Right lung (tissue), 5 donors: ENCODE data around the gene SGF29. TPM values are rescaled to one million over a fixed set of nuclear protein-coding genes. Genes with fewer than 3 reads are reported as not detected.
"Not testable (repeated sequence)": the region's sequence is repeated elsewhere in the genome, so short reads cannot be mapped to it uniquely, and the experiment has no call there.

Experiments
- DNase-seq, 2 donors: peaks; one replicate each; pipeline ENCODE4 v3.0.0-alpha.2; 2013
- polyA plus RNA-seq, 5 donors: library from polyadenylated mRNA; unstranded; fragments of 120-200 nt; gene quantifications; one replicate each; pipeline versions ENCODE4 v1.2.1 to v1.2.3, GENCODE V29; 2013; ENCODE audit warnings: inconsistent platforms in 1 of 5, low replicate concordance in 1 of 5; ENCODE audit not compliant: insufficient read length in 5 of 5, insufficient read depth in 1 of 5

Gene SGF29
- polyA plus RNA-seq, 5 donors: 14.4 to 30.5 (median 20.3) TPM

DNA sequence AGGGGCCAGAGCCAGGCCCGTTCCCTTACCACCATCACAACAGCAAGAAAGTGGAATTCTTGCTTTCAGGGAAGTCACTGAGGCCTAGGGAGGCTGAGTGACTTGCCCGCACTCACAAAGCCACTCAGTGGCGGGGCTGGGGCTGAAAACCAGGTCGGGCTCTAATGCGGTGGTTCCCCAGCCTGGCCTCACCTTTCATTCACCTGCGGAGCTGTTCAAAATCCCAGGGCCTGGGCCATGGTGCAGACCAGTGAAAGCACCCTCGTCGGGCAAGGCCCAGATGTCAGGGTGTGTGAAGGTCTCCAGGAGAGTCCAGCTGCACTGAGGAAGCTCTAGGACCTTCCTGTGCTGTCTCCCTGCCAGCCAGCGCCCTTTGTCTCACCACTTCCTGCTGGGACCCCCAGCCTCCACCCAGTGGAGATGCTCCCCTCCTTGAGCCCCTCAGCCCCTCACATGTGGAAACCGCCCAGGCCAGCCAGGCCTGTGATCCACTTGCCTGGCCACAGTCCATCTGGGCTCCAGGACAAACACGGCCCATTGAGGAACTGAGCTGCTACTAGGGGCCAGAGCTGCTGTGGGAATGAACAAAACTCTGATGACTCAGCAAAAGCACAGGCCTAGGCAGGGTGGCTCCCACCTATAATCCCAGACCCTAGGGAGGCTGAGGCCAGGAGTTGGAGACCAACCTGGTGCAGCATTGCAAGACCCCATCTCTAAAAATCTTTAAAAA, 55.3 kb downstream of the SGF29 start:
- not testable (repeated sequence) for DNase-seq

DNA sequence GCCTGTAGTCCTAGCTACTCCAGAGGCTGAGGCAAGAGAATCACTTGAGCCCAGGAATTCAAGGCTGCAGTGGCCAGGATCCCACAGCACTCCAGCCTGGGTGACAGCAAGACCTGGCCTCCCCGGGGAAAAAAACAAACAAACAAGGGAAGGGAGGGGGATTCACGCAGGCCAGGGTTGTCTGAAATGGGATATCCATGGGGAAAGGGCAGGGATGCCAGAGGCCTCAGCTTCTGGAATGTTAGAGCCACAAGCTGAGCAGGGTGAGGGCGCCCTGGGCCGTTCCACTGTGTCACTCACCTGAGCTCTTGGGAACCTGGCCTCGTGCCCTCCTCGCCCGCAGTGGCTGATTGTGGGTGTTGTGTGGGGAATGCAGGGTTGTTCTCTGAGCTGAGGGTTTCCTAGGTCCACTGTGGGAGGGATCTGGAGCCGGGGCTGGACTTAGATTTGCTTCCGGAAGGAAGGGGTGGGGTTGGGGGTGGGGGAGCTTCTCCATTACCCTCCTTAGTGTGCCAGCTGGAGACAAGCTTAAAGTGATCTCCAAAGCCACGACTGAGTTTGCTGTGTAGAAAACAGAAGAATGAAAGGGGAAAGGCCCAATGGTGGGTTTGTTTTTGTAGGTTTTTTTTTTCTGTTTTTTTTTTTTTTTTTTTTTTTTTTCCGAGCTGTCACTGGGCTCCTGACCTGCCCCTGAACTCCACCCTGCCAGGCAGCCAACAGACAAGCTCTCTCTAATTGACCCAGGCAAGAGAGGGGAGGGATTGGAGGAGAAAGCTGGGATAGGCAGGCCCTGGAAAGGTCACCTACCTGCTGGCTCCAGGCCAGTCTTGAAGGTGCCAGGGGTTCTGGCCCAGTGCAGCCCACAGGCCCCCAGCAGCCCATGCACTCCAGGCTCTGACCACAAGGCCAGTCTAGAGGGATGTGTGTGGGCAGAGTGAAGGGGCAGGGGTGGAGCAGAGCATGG, 56.2 kb downstream of the SGF29 start, which contains the start of gene SULT1A1:
Gene SULT1A1, minus strand, starts transcription at position 414 of the 964 bp plus-strand sequence. CDS start 1,189 bp downstream, outside the sequence.
- DNase-seq: peak; percentile 37 to 68

DNA sequence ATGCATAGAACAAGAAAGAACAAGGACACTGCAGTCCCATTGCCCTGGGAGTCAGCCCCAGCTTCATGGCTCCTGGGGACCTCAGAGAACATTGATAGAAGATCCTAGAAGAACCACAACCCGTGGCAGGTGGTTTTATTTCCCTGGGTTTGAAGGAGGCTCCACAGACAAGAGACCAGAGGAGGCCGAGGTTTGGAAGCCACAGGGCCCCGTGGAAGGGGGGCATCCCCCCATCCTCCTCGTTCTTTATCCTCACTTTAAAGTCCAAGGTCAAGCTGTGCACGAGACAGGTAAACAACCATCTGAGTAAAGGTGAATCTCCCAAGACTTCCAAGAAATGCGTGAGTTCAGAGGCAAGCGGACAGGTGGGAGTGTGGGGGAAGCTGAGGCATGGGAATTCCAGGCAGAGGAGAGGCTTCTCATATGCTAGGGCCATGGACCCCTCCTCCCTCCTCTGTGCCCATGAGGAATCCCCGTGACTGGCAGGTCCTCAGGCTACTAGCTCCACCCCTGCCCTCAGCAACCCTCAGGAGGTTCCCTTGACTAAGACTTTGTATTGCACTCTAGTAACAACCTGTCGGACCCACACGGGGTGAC, 57.0 kb downstream of the SGF29 start:
- no peak for DNase-seq

DNA sequence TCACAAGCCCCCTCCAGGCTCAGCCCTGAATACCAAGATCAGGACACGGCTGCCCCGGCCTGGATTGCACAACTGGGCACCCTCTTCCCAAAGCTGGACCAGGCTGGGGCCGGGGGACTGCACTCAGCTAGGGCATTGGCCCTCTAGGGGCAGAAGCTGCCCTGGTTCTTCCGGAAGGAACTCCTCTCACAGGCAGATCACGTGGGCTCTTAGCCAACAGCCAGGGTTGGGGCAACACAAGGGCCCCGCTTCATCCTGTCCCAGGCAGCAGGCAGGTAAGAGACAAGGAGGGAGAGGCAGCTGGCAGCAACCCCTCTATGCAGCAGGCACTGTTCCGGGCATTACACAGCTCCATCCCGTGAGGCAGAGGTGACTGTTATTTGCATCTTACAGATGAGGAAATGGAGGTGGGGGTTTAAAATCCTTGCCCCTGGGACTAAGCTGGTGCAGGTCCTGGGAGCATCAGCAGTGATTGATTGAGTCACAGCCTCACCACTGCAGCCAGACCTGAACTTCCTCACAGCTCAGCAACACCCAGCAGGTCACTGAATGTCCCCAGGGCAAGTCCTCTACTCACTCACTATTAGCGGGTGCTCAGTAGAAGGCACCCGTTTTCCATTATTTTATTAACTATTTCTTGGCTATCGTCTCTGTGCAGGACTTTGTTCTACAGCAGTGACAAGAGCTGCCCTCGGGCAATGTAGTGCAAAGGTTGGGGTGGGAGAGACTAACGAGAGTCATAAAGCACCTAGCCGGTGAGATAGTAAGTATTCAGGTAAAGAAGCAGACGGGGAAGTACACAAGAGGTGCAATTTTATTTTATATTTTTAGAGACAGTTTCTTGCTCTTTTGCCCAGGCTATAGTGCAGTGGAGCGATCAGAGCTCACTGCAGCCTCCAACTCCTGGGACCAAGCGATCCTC, 58.9 kb downstream of the SGF29 start:
- not testable (repeated sequence) for DNase-seq

DNA sequence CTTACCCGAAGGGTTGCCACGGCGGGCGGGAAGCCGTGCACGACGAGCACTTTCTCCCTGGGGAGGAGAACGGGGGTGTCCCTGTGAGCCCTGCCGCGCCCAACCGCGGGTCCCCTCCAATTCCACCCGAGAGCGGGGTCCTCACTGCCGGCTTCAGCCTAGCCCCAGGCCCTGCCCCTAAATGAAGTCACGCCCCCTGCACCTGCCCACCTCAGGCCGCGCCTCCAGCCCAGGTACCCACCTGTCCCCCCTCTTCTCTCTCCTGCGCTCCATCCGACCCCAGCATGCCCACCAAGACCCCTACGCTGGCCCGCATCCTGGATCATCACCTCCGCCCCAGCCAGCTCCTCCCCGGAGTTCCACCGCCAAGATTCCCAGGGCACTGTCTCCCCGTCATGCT, 60.2 kb downstream of the SGF29 start:
- DNase-seq: not testable (repeated sequence)

DNA sequence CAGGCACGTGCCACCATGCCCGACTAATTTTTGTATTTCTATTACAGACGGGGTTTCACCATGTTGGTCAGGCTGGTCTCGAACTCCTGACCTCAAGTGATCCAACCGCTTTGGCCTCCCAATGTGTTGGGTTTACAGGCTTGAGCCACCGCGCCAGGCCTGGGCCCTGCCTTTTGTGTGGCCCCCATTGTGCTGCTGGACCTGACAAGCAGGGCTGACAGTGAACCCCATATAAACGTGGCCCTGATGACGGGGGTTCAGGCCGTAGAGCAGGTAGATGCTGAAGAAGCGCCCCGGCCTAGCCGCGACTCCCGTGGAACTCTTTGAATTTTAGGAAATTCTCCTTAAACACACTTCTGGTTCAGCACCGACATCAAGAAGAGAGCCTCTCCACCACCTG, 60.8 kb downstream of the SGF29 start:
- not testable (repeated sequence) for DNase-seq

DNA sequence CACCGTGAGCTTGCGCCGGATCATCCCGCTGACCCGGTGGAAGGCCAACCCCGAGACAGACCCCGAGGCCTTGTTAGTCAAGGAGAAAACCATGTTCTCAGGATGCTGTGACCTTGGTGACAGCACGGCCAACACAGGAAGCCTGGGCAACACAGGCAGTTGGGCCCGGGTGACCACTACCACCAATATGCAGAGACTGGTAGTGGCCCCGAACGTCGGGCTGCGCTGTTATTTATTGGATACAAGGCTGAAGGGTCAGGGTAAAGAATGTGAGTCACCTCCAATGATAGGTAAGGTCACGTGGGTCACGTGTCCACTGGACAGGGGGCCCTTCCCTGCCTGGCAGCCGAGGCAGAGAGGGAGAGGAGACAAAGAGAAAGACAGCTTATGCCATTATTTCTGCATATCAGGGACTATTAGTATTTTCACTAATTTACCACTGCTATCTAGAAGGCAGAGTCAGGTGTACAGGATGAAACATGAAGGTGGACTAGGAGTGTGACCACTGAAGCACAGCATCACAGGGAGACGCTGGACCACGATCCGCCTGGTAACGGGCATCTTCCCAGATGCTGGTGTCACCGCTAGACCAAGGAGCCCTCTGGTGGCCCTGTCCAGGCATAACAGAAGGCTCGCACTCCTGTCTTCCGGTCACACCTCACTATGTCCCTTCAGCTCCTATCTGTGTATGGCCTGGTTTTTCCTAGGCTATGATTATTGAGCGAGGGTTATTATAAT, 61.9 kb downstream of the SGF29 start:
- not testable (repeated sequence) for DNase-seq

DNA sequence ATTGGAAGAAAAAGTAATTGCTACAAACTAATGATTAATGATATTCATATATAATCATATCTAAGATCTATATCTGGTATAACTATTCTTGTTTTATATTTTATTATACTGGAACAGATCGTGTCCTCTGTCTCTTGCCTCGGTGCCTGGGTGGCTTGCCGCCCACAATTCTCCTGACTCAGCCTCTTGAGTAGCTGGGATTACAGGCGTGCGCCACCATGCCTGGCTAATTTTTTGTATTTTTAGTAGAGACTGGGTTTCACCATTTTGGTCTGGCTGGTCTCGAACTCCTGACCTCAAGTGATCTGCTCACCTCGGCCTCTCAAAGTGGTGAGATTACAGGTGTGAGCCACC, 62.5 kb downstream of the SGF29 start:
- DNase-seq: not testable (repeated sequence)

DNA sequence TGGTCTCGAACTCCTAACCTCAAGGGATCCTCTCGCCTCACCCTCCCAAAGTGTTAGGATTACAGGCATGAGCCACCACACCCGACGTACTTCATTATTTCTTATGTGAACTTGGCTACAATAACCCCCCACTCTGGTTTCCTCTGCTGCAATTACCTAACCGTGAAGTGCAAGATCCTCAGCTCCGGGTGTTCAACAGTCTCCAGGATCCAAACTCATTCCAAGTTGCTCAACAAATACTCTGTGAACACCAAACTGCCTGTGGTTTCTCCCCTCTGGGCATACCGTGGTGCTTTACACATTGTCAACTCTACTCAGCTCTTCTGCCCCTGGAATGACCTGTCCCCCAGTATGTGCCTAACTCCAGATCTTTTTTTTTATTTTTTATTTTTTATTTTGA, 62.9 kb downstream of the SGF29 start:
- no peak for DNase-seq

DNA sequence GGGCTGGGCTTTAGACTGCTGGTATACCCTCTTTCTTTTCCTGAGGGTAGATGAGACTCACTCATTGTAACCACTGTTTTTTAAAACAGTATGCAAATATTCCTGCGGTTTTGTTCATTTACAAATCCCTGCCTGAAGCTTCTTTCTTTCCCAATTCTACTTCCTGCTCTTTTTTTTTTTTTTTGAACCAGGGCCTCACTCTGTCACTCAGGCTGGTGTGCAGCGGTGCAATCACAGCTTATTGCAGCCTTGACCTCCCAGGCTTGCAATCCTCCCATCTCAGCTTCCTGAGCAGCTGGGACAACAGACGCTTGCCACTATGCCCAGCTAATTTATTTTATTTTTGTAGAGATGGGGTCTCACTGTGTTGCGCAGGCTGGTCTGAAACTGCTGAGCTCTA, 64.2 kb downstream of the SGF29 start:
- DNase-seq: no peak

DNA sequence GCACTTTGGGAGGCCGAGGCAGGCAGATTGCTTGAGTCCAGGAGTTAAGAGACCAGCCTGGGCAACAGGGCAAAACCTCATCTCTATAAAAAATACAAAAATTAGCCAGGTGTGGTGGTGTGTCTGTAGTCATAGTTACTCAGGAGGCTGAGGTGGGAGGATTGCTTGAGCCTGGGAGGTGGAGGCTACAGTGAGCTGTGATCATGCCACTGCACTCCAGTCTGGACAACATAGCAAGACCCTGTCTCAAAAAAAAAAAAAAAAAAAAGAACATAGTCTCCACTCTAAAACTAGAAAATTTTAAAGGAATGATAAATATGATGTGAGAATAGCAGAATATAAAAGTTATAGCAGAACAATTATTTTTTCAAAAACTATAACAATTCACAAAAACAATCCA, 66.6 kb downstream of the SGF29 start:
- not testable (repeated sequence) for DNase-seq

DNA sequence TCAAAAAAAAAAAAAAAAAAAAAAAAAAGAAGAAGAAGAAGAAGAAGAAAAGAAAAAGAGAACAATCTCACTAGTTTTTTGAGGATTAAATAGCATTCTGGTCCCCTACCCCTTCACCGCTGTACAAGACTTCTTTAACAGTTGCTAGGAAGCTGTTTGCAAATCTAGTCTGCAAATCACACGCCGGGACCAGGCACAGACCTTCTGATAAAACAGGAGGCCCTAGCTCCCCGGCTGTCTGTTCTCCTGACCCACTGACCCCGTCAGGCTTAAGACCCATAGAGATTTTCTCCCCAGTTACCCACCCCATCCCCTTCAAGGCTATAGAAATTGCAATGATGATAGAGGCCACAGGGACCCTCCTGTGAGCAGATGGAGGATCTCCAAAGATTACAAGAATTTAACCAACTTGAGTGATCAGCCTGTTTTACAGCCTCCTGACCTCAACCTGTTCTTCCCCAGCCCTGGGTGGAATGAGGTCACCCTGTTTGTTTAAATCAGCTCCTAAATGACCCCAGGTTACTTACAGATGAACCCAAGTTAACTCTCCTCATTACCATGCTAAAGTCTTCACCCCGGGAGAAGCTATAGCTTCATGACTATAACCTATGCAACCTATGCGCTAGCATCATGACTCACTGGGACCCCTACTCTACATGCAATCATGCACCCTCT, 67.9 kb downstream of the SGF29 start:
- no peak for DNase-seq

DNA sequence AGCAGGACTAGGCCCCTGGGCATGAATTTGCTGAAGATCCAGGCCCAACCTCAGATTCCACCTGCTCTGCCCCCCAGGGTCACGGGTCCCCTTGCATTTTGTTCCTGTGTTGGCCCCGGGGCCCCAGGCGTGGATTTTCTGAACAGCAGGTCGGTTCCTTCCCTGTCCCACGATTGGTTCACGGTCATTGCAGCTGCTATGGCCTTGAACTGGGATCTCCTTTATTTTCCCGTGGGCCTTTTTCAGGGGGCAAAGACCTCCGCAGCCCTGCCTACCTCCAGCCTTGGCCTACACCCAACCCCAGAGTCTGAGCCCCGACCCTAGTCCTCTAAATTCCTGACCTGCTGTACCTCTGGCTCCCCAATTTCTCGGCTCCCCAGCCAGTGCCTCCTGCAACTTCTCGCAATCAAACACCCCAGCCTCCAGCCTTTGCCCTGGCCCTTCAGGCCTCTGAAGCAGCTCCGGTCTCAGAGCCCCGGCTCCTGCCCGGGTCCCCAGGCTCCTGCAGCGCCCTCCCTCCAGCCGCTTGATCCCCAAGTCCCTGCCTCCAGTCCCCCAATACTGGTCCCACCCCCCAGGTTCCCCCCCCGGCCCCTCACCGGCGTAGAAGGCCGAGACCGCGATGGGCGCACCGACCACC, 68.9 kb downstream of the SGF29 start:
- DNase-seq: not testable (repeated sequence)

DNA sequence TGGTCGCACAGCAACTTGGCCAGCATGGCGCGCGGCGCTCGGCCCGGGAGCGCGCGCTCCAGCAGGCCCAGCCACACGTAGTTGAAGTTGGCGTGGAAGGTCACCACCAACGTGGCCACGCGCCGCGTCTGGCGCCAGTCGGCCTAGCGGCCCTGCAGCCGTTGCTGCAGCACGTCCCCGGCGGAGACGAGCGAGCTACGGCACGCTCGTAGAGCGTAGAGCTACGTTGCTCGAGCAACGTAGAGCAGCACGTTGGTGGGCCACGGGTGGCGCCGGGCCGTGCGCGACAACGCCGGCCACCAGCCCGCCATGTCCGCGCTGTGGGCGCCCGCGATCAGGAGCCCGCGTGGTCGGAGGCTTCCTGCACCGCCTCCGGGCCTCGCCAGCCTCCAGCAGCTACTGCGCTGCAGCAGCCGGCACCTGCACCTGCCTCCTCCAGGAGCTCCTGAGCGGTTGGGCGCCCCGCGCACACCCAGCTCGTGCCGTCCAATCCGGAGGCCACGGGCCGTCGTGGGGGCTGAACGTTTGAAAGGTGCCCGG, 69.5 kb downstream of the SGF29 start:
- no peak for DNase-seq

DNA sequence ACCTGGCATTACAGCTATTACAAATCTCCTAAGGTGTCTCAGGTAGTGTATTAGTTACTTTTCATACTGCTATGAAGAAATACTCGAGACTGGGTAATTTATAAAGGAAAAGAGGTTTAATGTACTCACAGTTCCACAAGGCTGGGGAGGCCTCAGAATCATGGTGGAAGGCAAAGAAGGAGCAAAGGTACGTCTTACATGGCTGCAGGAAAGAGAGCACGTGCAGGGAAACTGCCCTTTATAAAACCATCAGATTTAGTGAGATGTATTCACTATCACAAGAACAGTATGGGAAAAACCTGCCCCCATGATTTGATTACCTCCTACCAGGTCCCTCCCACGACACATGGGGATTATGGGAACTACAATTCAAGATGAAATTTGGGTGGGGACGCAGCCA, 77.2 kb downstream of the SGF29 start:
- not testable (repeated sequence) for DNase-seq

DNA sequence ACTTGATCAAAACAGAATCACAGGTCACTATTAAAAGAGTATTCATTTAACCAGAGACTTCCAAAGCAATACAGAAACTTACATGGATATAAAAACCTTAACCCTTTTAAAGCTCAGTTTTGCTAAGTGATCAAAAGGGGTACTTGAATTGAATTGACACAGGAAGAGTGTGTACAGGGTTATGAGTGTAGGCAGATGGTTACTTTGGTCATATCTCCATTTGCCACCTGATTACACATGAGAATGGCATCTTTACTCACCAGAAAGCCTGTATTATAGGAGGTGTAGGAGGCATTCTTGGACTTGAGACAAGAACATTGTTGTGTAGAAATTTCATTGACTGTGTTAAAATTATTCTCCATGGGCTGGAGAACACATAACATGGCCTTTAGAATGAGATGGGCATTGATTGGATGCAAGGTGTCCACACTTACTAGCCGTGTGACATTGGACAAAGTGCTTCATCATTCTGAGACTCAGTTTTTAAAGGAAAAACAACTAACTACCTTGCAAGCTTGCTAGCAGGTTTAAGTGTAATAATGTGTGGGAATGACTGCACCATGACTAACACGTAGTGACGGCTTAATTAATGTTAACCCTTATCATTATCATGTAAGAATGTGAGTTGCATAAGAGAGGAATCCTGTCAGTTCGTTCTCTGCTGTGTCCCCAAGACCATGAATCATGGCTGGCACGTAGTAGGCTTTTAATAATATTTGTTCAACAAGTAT, 82.5 kb downstream of the SGF29 start:
- not testable (repeated sequence) for DNase-seq

DNA sequence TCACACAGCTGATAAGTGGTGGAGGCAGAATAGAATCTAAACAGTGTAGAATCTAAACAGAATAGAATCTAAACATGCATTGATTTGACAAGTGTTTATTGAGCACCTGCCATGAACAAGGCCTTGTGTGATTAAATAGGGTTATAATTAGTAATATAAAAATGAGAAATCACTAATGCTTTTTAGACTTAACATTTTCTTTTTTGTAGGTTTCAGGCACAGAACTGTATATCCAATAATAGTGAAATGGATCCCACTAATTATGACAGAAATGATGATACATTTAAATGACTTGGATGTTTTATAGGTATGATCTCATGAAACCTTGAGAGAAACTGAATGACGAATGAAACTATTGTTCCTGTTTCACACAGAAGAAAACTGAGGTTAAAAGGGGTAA, 84.0 kb downstream of the SGF29 start, which contains the start of gene NPIPB8:
Gene NPIPB8, plus strand, starts transcription at position 301 of the 400 bp plus-strand sequence. CDS start 296 bp downstream, outside the sequence.
- DNase-seq: not testable (repeated sequence)

DNA sequence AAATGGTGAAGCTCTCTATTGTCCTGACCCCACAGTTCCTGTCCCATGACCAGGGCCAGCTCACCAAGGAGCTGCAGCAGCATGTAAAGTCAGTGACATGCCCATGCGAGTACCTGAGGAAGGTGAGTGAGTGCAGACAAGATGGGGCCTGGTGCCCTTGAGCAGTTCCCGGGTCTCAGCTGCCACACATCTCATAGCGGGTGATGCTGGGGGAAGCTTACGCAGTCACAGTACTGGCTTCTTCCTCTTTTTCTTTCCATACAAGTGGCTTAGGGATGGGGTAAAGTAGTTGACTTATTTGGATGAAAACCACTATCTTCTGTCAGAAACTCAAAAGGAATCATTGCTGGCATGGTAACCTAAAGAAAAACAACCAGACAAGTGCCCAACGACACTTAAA, 84.6 kb downstream of the SGF29 start:
- not testable (repeated sequence) for DNase-seq
